ENCODE data around the gene RXYLT1. TPM values are rescaled to one million over a fixed set of nuclear protein-coding genes. Genes with fewer than 3 reads are reported as not detected.
"Not testable (repeated sequence)": the region's sequence is repeated elsewhere in the genome, so short reads cannot be mapped to it uniquely, and the experiment has no call there.

Gene RXYLT1
- total and polyA plus RNA-seq, 2 of the 8 experiments (the other 6 are each of a cell fraction or from before 2014, with no cell fraction given), result 3.8 to 10.9 TPM

DNA sequence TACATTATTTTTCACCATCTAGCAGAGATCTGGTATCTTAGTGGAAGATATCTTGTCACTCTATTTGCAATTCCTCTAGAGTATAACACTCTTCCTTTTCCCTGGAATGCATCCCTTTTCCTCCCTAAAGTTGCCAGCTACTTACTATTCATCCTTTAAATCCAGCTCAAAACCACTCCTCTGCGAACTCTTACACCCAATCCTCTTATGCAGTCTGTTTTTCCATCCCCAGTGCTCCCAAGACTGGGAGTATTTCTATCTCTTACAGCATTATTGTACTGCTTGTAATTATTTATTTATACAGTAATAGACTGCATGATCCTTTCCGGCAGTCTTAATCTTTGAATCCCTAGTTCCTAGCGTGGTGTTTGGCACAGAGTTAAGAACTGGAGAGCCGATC, 61.9 kb downstream of the RXYLT1 start (continued):
- no peak for TF ChIP-seq BRCA1 (IDR thresholded peaks at IDR 0.05; ENCODE audit: low read depth, low read length)
- no peak for TF ChIP-seq SRF (IDR thresholded peaks at IDR 0.05; ENCODE audit: low read depth, low read length)
- TF ChIP-seq HDAC2 (IDR thresholded peaks at IDR 0.05; ENCODE audit: borderline replicate concordance in 1 of 2, low read depth in 2 of 2, low read length in 2 of 2), result no peak
- no peak for TF ChIP-seq JUN (IDR thresholded peaks at IDR 0.05; ENCODE audit: low read depth, low read length)
- TF ChIP-seq GABPA (IDR thresholded peaks at IDR 0.05; ENCODE audit: borderline replicate concordance, insufficient read depth, low read length), result no peak
- TF ChIP-seq SP1 (IDR thresholded peaks at IDR 0.05; ENCODE audit: low read depth, low read length), result no peak
- no peak for TF ChIP-seq RNF2 (IDR thresholded peaks at IDR 0.05; ENCODE audit: borderline replicate concordance, low read depth, low read length, missing control alignments, poor library complexity, severe bottlenecking)

DNA sequence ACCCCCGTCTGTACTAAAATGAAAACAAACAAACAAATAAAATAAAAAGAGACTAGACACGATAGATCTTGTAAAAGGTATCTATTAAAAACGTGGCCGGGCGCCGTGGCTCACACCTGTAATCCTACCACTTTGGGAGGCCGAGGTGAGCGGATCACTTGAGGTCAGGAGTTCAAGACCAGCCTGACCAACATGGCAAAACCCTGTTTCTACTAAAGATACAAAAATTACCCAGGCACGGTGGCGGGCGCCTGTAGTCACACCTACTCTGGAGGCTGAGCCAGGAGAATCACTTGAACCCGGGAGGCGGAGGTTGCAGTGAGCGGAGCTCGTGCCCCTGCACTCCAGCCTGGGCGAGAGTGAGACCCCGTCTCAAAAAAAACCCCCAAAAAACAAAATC, 63.0 kb downstream of the RXYLT1 start:
- ChIA-PET POLR2A (ENCODE audit: partially characterized antibody) (interaction anchor here (1.5 kb wide), 1 partner anchor 352 kb away, joined by 3 read pairs; no protein-coding TSS in a partner anchor), CTCF (ENCODE audit: partially characterized antibody) (interaction anchor here (1.0 to 2.8 kb wide), 9 partner anchors 9 to 416 kb away, joined by 3 to 17 read pairs (median 4); no protein-coding TSS in a partner anchor)
- H2BK5ac ChIP-seq (ENCODE audit: low read depth, low read length); H2AK5ac ChIP-seq (ENCODE audit: low read depth, low read length); FAIRE-seq; H2BK20ac ChIP-seq (ENCODE audit: low read length); H2AFZ ChIP-seq (ENCODE audit: low read length); DNase-seq (ENCODE audit: low read depth in 1 of 2, low spot score in 2 of 2); H2BK12ac ChIP-seq (ENCODE audit: low read depth, low read length); H3K27ac ChIP-seq (ENCODE audit: low read depth, low read length); H4K91ac ChIP-seq (replicated peaks; ENCODE audit: insufficient read length, low read length); H4K20me1 ChIP-seq (replicated peaks in 1 of 2; ENCODE audit: control insufficient read depth in 1 of 2, insufficient read depth in 2 of 2, low read length in 2 of 2); H3K9ac ChIP-seq (replicated peaks in 1 of 4; ENCODE audit: extremely low read depth in 1 of 4, low read depth in 3 of 4, low read length in 3 of 4); H3K14ac ChIP-seq (ENCODE audit: insufficient read length); H3K9me3 ChIP-seq (ENCODE audit: insufficient read depth in 2 of 2, low read depth in 1 of 2, low read length in 1 of 2); H3K18ac ChIP-seq (ENCODE audit: extremely low read depth, low read length); H2BK15ac ChIP-seq (ENCODE audit: low read length); H3K27me3 ChIP-seq (replicated peaks in 1 of 4; ENCODE audit: control insufficient read depth in 3 of 4, extremely low read depth in 1 of 4, insufficient read depth in 3 of 4, low read length in 3 of 4); H3K4me1 ChIP-seq (replicated peaks in 1 of 4; ENCODE audit: control insufficient read depth in 3 of 4, insufficient read depth in 4 of 4, low read length in 3 of 4); H3K23ac ChIP-seq (ENCODE audit: insufficient read length); H4K8ac ChIP-seq (ENCODE audit: extremely low read depth, insufficient read depth, low read length); H3K4ac ChIP-seq (replicated peaks; ENCODE audit: insufficient read length, low read depth, low read length); H2BK120ac ChIP-seq (replicated peaks; ENCODE audit: low read depth, low read length); H3K79me1 ChIP-seq (ENCODE audit: low read depth, low read length); H4K5ac ChIP-seq (ENCODE audit: insufficient read length, low read depth, low read length); H3K56ac ChIP-seq (replicated peaks; ENCODE audit: insufficient read length, low read depth, low read length); H3K36me3 ChIP-seq (ENCODE audit: control insufficient read depth in 2 of 4, insufficient read depth in 4 of 4, low read length in 3 of 4): not testable (repeated sequence)
- peaks cover 4 to 15% of the 10 kb centered on the region in 2 experiments; a peak in 3 of 4 replicates for H3K79me2 ChIP-seq (ENCODE audit: control insufficient read depth in 1 of 2, insufficient read depth in 2 of 2, low read length in 2 of 2)
- H3K4me3 ChIP-seq (ENCODE audit: extremely low read depth in 1 of 4, insufficient read depth in 2 of 4, low read depth in 3 of 4, low read length in 4 of 4), result peak overlapping the region in 3 of 4 experiments; percentile 73 to 92 (median 76); a peak in 5 of 8 replicates
- WGBS, 2 experiments (ENCODE audit: extremely low coverage in 1 of 2, insufficient coverage in 1 of 2, insufficient read length in 1 of 2, insufficient replicate concordance in 2 of 2, low coverage in 1 of 2, low lambda C conversion rate in 2 of 2, missing lambda C conversion rate in 1 of 2), result 95% methylated on average over 17 of the region's 17 CpGs; no CpG with 5 or more reads in 1 of the 2 experiments
- H3K4me2 ChIP-seq (ENCODE audit: insufficient read depth in 1 of 2, low read depth in 2 of 2, low read length in 2 of 2), result peak overlapping the region; percentile 79 to 91
- peaks cover 12% of the 10 kb centered on the region for H3K23me2 ChIP-seq (ENCODE audit: low read depth, low read length)
